Measurements from ENCODE around the gene EN1. TPM values are rescaled to one million over a fixed set of nuclear protein-coding genes. Genes with fewer than 3 reads are reported as not detected.
A peak's percentile ranks its signal among the peaks of the same experiment; 100 is the strongest.

The EN1 gene
- total RNA-seq: 0.24 and 0.43 TPM in 2 replicates
- polyA plus RNA-seq: 0.38 and 1.3 TPM in 2 replicates

DNA sequence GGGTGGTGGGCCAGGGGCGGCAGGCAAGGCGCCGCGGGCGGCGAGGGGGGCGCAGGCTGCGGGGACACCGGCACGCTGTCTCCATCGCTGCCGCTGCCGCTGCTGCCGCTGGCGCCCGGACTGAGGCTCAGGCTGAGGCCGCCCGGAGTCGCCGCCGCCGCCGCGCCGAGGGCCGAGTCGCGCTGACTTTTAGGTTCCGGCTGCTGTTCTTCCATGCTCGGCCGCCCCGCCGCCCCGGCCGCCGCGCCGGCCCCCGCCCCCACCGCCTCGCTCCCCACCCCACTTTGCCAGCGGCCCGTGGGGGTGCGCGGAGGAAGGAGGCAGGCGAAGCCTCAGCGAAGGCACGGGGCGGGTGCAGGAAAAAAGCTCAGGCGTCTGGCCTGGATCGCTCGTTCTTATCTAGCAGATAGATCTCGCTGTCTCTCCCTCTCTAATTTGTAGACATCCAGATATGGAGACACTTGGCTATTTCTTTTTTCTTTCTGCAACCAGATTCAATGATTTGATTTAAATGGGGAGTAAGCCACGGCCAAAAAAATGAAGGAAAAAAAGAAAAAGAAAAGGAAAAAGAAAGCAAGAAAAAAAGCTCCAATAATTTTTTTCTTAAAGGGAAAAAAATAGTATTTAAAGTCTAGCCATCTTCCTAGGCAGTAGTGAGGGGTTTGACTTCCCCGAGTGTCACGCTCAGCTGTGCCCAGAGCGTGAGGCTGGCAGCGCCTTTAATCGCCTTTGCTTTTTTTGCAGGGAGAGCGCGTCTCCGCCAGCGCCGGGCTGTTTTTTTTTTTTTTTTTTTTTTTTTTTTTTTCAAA, at the start of gene EN1:
EN1 (minus strand) TSS at position 696 of the 809 bp plus-strand sequence; CDS start at position 215, 481 bp downstream.
- DNase-seq (ENCODE audit: low spot score): no peak
- Histone ChIP-seq H3K9me2 (replicated peaks; ENCODE audit: insufficient read depth) (no peaks in the 10 kb centered on the region), H3K79me2 (no peaks in the 10 kb centered on the region), H3K27me3 (peaks cover 95% of the 10 kb centered on the region), H3K36me3 (replicated peaks; ENCODE audit: insufficient read depth, low read depth) (no peaks in the 10 kb centered on the region), H3K9me3 (ENCODE audit: low read depth) (no peaks in the 10 kb centered on the region), H3K4me3 (peak within 1 kb of the TSS; percentile 7), H3K4me1 (ENCODE audit: insufficient read depth) (peaks cover 20% of the 10 kb centered on the region), H3K27ac (no peak within 1 kb of the TSS), H4K20me1 (ENCODE audit: insufficient read depth, poor library complexity, severe bottlenecking) (no peaks in the 10 kb centered on the region), H2AFZ (peak within 1 kb of the TSS; percentile 36), H3K4me2 (peak within 1 kb of the TSS; percentile 75)
- under 1% methylated on average over 20 of the region's 64 CpGs for WGBS (ENCODE audit: low lambda C conversion rate, missing lambda C conversion rate)
- TF ChIP-seq, protein P1, sequence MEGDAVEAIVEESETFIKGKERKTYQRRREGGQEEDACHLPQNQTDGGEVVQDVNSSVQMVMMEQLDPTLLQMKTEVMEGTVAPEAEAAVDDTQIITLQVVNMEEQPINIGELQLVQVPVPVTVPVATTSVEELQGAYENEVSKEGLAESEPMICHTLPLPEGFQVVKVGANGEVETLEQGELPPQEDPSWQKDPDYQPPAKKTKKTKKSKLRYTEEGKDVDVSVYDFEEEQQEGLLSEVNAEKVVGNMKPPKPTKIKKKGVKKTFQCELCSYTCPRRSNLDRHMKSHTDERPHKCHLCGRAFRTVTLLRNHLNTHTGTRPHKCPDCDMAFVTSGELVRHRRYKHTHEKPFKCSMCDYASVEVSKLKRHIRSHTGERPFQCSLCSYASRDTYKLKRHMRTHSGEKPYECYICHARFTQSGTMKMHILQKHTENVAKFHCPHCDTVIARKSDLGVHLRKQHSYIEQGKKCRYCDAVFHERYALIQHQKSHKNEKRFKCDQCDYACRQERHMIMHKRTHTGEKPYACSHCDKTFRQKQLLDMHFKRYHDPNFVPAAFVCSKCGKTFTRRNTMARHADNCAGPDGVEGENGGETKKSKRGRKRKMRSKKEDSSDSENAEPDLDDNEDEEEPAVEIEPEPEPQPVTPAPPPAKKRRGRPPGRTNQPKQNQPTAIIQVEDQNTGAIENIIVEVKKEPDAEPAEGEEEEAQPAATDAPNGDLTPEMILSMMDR (IDR thresholded peaks at IDR 0.05; ENCODE audit: poor library complexity): no peak
- TF ChIP-seq EZH2 (IDR thresholded peaks at IDR 0.05; ENCODE audit: borderline replicate concordance) (no peak), EZH2phosphoT487 (IDR thresholded peaks at IDR 0.05; ENCODE audit: low read depth, severe bottlenecking, unreplicated experiment) (peak; percentile 64)

DNA sequence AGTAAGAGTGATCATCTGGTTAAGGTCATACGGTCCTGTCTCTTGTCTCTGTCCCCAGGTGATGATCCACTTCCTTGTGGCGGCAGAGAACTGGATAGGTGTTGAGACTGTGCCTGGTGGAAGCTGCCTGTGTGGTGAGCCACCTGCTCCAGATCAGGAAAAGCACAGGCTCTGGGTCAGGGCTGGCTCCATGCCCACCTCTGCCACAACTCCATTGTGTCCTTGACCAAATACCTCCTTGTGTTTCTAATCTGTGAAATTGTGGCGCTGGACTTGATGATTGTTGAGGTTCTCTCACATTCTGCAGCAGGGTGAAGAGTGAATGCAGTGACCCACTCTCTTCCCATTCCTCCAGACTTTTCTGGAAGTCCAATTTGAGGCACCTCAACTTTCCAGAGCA, 45.7 kb upstream of the EN1 start:
- WGBS (ENCODE audit: low lambda C conversion rate, missing lambda C conversion rate): 96% methylated on average over 3 of the region's 3 CpGs
- no peak for TF ChIP-seq EZH2phosphoT487 (IDR thresholded peaks at IDR 0.05; ENCODE audit: low read depth, severe bottlenecking, unreplicated experiment)
- Histone ChIP-seq H3K27ac (no peak overlapping the region), H3K9me2 (replicated peaks; ENCODE audit: insufficient read depth) (no peaks in the 10 kb centered on the region), H4K20me1 (ENCODE audit: insufficient read depth, poor library complexity, severe bottlenecking) (no peaks in the 10 kb centered on the region), H3K4me2 (no peak overlapping the region), H3K4me1 (ENCODE audit: insufficient read depth) (no peaks in the 10 kb centered on the region), H2AFZ (no peak overlapping the region), H3K79me2 (no peaks in the 10 kb centered on the region), H3K4me3 (no peak overlapping the region), H3K36me3 (replicated peaks; ENCODE audit: insufficient read depth, low read depth) (no peaks in the 10 kb centered on the region), H3K27me3 (no peaks in the 10 kb centered on the region), H3K9me3 (ENCODE audit: low read depth) (no peaks in the 10 kb centered on the region)
- no peak for DNase-seq (ENCODE audit: low spot score)

DNA sequence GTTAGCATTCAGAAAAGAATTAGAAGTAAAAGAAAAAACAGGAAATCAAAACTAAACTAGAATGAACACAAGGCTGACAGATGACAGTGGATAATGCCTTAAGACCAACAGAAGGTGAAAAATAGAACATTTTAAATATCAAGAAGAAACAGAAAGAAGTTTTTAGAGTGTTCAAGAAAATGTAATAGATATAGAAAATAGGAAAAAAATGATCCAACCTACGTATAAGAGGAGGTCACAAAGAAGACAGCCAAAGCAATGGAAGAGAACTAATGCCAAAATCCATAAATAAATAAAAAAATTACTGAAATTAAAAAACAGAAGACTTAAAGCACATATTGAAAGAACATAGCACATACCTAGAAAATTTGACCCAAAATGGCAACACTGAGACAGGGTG, 42.5 kb upstream of the EN1 start:
- no peak overlapping the region for H3K27ac ChIP-seq
- no peak for TF ChIP-seq EZH2 (IDR thresholded peaks at IDR 0.05; ENCODE audit: borderline replicate concordance)
- TF ChIP-seq, protein P1 (IDR thresholded peaks at IDR 0.05; ENCODE audit: poor library complexity): no peak
- no peak for TF ChIP-seq EZH2phosphoT487 (IDR thresholded peaks at IDR 0.05; ENCODE audit: low read depth, severe bottlenecking, unreplicated experiment)
- H3K79me2 ChIP-seq: no peaks in the 10 kb centered on the region
- no peak overlapping the region for H3K4me2 ChIP-seq
- no peak overlapping the region for H3K4me3 ChIP-seq
- no peak for DNase-seq (ENCODE audit: low spot score)
- H3K36me3 ChIP-seq (replicated peaks; ENCODE audit: insufficient read depth, low read depth): no peaks in the 10 kb centered on the region
- H2AFZ ChIP-seq: no peak overlapping the region
- H3K4me1 ChIP-seq (ENCODE audit: insufficient read depth): no peaks in the 10 kb centered on the region
- no peaks in the 10 kb centered on the region for H3K9me3 ChIP-seq (ENCODE audit: low read depth)
- no peaks in the 10 kb centered on the region for H4K20me1 ChIP-seq (ENCODE audit: insufficient read depth, poor library complexity, severe bottlenecking)
- H3K9me2 ChIP-seq (replicated peaks; ENCODE audit: insufficient read depth): no peaks in the 10 kb centered on the region
- no peaks in the 10 kb centered on the region for H3K27me3 ChIP-seq
- 91% methylated on average over 1 of the region's 1 CpG for WGBS (ENCODE audit: low lambda C conversion rate, missing lambda C conversion rate)

DNA sequence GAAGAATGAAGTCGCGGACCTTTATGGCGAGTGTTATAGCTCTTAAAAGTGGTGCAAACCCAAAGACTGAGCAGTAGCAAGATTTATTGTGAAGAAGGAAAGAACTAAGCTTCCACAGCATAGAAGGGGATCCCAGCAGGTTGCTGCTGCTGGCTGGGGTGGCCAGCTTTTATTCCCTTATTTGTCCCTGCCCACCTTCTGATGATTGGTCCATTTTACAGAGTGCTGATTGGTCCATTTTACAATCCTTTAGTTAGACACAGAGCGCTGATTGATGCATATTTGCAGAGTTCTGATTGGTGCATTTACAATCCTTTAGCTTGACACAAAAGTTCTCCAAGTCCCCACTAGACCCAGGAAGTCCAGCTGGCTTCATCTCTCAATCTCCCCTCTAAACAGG, 36.3 kb upstream of the EN1 start:
- no peaks in the 10 kb centered on the region for H3K79me2 ChIP-seq
- no peak overlapping the region for H2AFZ ChIP-seq
- H3K27ac ChIP-seq: no peak overlapping the region
- no peaks in the 10 kb centered on the region for H4K20me1 ChIP-seq (ENCODE audit: insufficient read depth, poor library complexity, severe bottlenecking)
- no peak overlapping the region for H3K4me2 ChIP-seq
- TF ChIP-seq EZH2 (IDR thresholded peaks at IDR 0.05; ENCODE audit: borderline replicate concordance): no peak
- no peak for TF ChIP-seq EZH2phosphoT487 (IDR thresholded peaks at IDR 0.05; ENCODE audit: low read depth, severe bottlenecking, unreplicated experiment)
- 94% methylated on average over 4 of the region's 4 CpGs for WGBS (ENCODE audit: low lambda C conversion rate, missing lambda C conversion rate)
- no peaks in the 10 kb centered on the region for H3K36me3 ChIP-seq (replicated peaks; ENCODE audit: insufficient read depth, low read depth)
- peaks cover 22% of the 10 kb centered on the region for H3K27me3 ChIP-seq
- no peaks in the 10 kb centered on the region for H3K9me3 ChIP-seq (ENCODE audit: low read depth)
- no peaks in the 10 kb centered on the region for H3K9me2 ChIP-seq (replicated peaks; ENCODE audit: insufficient read depth)
- no peak overlapping the region for H3K4me3 ChIP-seq
- no peaks in the 10 kb centered on the region for H3K4me1 ChIP-seq (ENCODE audit: insufficient read depth)
- DNase-seq (ENCODE audit: low spot score): no peak

Data from hepatocyte (in vitro differentiated cells).